HG02623 (cell line): ENCODE results near the gene TCEAL3.
"Not testable (repeated sequence)": the region's sequence is repeated elsewhere in the genome, so short reads cannot be mapped to it uniquely, and the experiment has no call there.

Source experiments
- ATAC-seq: cut with Tn5 transposase; IDR thresholded peaks from one replicate; pipeline ENCODE4 v1.9.1; 2021; ENCODE audit warnings: moderate library complexity; ENCODE audit not compliant: unreplicated experiment

The TCEAL3 gene

GRCh38 chrX:103607364-103608305 is at the start of gene TCEAL3:
Gene TCEAL3, plus strand, starts transcription at chrX:103607963. Its CDS starts 1,102 bp downstream, at chrX:103609065.
- peak; percentile 79 for ATAC-seq

GRCh38 chrX:103560256-103560655 is 47.5 kb upstream of the TCEAL3 start:
- ATAC-seq: no peak

GRCh38 chrX:103562801-103563200 is 45.0 kb upstream of the TCEAL3 start:
- no peak for ATAC-seq

GRCh38 chrX:103565197-103565596 is 42.6 kb upstream of the TCEAL3 start:
- no peak for ATAC-seq

- no peak for ATAC-seq
Observed at GRCh38 chrX:103565752-103566151, 42.0 kb upstream of the TCEAL3 start.

- ATAC-seq: no peak
Observed at GRCh38 chrX:103571121-103571520, 36.6 kb upstream of the TCEAL3 start.

- ATAC-seq: no peak
Observed at GRCh38 chrX:103571726-103572125, 36.0 kb upstream of the TCEAL3 start.

- ATAC-seq: no peak
Observed at GRCh38 chrX:103573202-103573601, 34.6 kb upstream of the TCEAL3 start.

GRCh38 chrX:103584596-103584995 is 23.2 kb upstream of the TCEAL3 start:
- ATAC-seq: no peak

GRCh38 chrX:103585411-103586313 is 22.1 kb upstream of the TCEAL3 start, which contains the start of gene TCEAL4:
Gene TCEAL4, plus strand, starts transcription at chrX:103585515. Its CDS starts 1,161 bp downstream, at chrX:103586676.
- peak; percentile 91 for ATAC-seq

GRCh38 chrX:103586314-103586646 is 21.5 kb upstream of the TCEAL3 start:
- peak; percentile 23 for ATAC-seq

GRCh38 chrX:103586659-103587058 is 21.1 kb upstream of the TCEAL3 start:
- ATAC-seq: no peak

- ATAC-seq: not testable (repeated sequence)
Observed at GRCh38 chrX:103592295-103592694, 15.5 kb upstream of the TCEAL3 start.

GRCh38 chrX:103595202-103595601 is 12.6 kb upstream of the TCEAL3 start:
- not testable (repeated sequence) for ATAC-seq

- ATAC-seq: no peak
Observed at GRCh38 chrX:103608306-103608963, 672 bp downstream of the TCEAL3 start.

- no peak for ATAC-seq
Observed at GRCh38 chrX:103610282-103610681, 2.5 kb downstream of the TCEAL3 start.

GRCh38 chrX:103613362-103613890 is 5.7 kb downstream of the TCEAL3 start:
- no peak for ATAC-seq

GRCh38 chrX:103614999-103615398 is 7.2 kb downstream of the TCEAL3 start:
- ATAC-seq: no peak

- no peak for ATAC-seq
Observed at GRCh38 chrX:103615781-103616371, 8.1 kb downstream of the TCEAL3 start.

- ATAC-seq: no peak
Observed at GRCh38 chrX:103616676-103617186, 9.0 kb downstream of the TCEAL3 start.
